BLaER1 treated with 17β-estradiol and CSF1 and Interleukin-3, amounts not matched to agents 10 nM and 100 nM (cell line): ENCODE measurements around the gene RGL4.

ENCODE experiments used
- H3K27ac ChIP-seq, 11 experiments: shearing (Covaris generic); formaldehyde crosslinking; 2 replicates each; pipeline ENCODE4 v1.8.1; 2022
- H3K27me3 ChIP-seq, 11 experiments: shearing (Covaris generic); formaldehyde crosslinking; 2 replicates each; pipeline ENCODE4 v1.8.1; 2022
- H3K36me3 ChIP-seq, 11 experiments: shearing (Covaris generic); formaldehyde crosslinking; 2 replicates each; pipeline ENCODE4 v1.8.1; 2022
- H3K4me1 ChIP-seq, 10 experiments: shearing (Covaris generic); formaldehyde crosslinking; 2 replicates each; pipeline ENCODE4 v1.8.1; 2022
- H3K4me2 ChIP-seq, 11 experiments: shearing (Covaris generic); formaldehyde crosslinking; 2 replicates each; pipeline ENCODE4 v1.8.1; 2022
- H3K4me3 ChIP-seq, 10 experiments: shearing (Covaris generic); formaldehyde crosslinking; 2 replicates each; pipeline ENCODE4 v1.8.1; 2022
- H3K9ac ChIP-seq, 11 experiments: shearing (Covaris generic); formaldehyde crosslinking; 2 replicates each; pipeline ENCODE4 v1.8.1; 2022
- H3K9me3 ChIP-seq, 11 experiments: shearing (Covaris generic); formaldehyde crosslinking; replicated peaks in 1 of 11; 2 replicates each; pipeline ENCODE4 v1.8.1; 2022
- H4K20me1 ChIP-seq, 11 experiments: shearing (Covaris generic); formaldehyde crosslinking; 2 replicates each; pipeline ENCODE4 v1.8.1; 2022
- Cebpa-rat ChIP-seq, 11 experiments: shearing (Covaris generic); IDR thresholded peaks; 2 replicates each; pipeline ENCODE4 v1.8.1; 2022

RGL4 gene

GRCh38 chr22:23695571-23696325 lies 4.9 kb downstream of the RGL4 start:
- Histone ChIP-seq H3K9me3 (no peaks in the 10 kb centered on the region), H3K9ac (peak overlapping the region in 10 of 11 experiments; percentile 51 to 84 (median 78); a peak in 20 of 22 replicates), H3K4me3 (peak overlapping the region in 8 of 10 experiments; percentile 22 to 52 (median 44); a peak in 15 of 20 replicates), H3K4me1 (peaks cover 41 to 79% (median 75%) of the 10 kb centered on the region in 10 experiments), H4K20me1 (peaks cover 0 to 59% (median 6%) of the 10 kb centered on the region in 11 experiments; a peak in 8 of 22 replicates), H3K36me3 (peaks cover 58 to 77% (median 67%) of the 10 kb centered on the region in 11 experiments), H3K4me2 (peak overlapping the region; percentile 86 to 99 (median 94)), H3K27ac (peak overlapping the region in 10 of 11 experiments; percentile 75 to 97 (median 91); a peak in 20 of 22 replicates), H3K27me3 (no peaks in the 10 kb centered on the region)
- TF ChIP-seq Cebpa-rat (IDR thresholded peaks at IDR 0.05): no peak

- Histone ChIP-seq H3K27me3 (no peaks in the 10 kb centered on the region), H3K27ac (peak overlapping the region; percentile 24 to 97 (median 88); a peak in 21 of 22 replicates), H3K4me3 (peak overlapping the region in 7 of 10 experiments; percentile 16 to 52 (median 44); a peak in 14 of 20 replicates), H3K36me3 (peaks cover 64 to 77% (median 71%) of the 10 kb centered on the region in 11 experiments), H3K4me2 (peak overlapping the region; percentile 86 to 99 (median 94)), H3K4me1 (peaks cover 41 to 76% (median 75%) of the 10 kb centered on the region in 10 experiments), H4K20me1 (peaks cover 0 to 65% (median 6%) of the 10 kb centered on the region in 11 experiments; a peak in 9 of 22 replicates), H3K9ac (peak overlapping the region; percentile 51 to 84 (median 75)), H3K9me3 (no peaks in the 10 kb centered on the region)
- TF ChIP-seq Cebpa-rat (IDR thresholded peaks at IDR 0.05): peak in 8 of 11 experiments; percentile 39 to 95 (median 73); a peak in 11 of 22 replicates
Observed at GRCh38 chr22:23696326-23696851, 5.6 kb downstream of the RGL4 start.

DNA sequence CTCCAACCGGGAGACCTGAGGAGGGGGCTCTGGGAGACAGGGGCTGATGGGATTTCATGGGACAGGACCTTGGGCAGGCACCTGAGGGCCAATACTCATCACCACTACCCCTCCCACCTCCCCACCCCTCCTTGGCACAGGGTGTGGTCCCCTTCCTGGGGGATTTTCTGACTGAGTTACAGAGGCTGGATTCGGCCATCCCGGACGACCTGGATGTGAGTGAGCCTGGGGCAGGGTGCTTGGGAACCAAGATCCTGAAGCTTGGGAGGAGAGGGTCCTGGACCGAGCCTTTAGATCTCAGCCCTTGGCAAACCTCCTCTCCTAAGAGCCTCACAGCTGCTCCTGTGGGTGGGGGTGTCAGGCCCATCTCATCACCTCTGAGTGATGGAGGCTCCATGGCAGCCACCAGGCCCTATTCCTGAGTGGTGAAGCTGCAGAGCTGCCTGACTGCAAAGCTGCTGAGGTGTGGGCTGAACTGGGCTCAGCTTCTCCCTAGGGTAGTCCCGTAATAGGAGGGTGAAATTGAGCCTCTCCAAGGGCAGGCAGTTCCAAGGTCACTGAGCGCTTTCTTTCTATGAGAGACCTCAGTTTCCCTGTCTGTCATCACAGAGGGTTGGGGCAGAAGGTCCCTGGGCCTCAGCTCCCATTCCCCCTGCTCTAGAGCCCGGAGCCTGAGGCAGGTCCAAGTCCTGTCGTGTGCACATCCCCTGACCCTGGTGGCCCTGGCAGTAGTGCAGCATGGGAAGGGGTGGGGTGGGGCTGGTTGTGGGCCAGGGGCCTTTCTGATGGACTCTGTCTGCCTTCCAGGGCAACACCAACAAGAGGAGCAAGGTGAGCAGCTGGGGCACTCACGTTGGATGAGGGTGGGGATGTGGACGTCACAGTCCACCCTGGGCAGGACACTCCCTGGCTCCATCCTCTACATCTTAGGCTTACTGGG lies 6.5 kb downstream of the RGL4 start:
- H3K36me3 ChIP-seq: peaks cover 72 to 78% (median 76%) of the 10 kb centered on the region in 11 experiments
- peak overlapping the region; percentile 86 to 99 (median 94) for H3K4me2 ChIP-seq
- peak overlapping the region; percentile 24 to 97 (median 88); a peak in 20 of 22 replicates for H3K27ac ChIP-seq
- peaks cover 41 to 69% (median 66%) of the 10 kb centered on the region in 10 experiments for H3K4me1 ChIP-seq
- no peaks in the 10 kb centered on the region for H3K9me3 ChIP-seq
- H3K4me3 ChIP-seq: peak overlapping the region in 7 of 10 experiments; percentile 16 to 52 (median 44); a peak in 11 of 20 replicates
- peaks cover 0 to 74% (median 12%) of the 10 kb centered on the region in 11 experiments; a peak in 10 of 22 replicates for H4K20me1 ChIP-seq
- no peak for TF ChIP-seq Cebpa-rat (IDR thresholded peaks at IDR 0.05)
- peak overlapping the region; percentile 49 to 84 (median 75); a peak in 21 of 22 replicates for H3K9ac ChIP-seq
- H3K27me3 ChIP-seq: no peaks in the 10 kb centered on the region

- TF ChIP-seq Cebpa-rat (IDR thresholded peaks at IDR 0.05): peak in 1 of 11 experiments; percentile 38; a peak in 1 of 22 replicates
- Histone ChIP-seq H3K27me3 (no peaks in the 10 kb centered on the region), H3K4me1 (peaks cover 41 to 61% (median 58%) of the 10 kb centered on the region in 10 experiments), H3K36me3 (peaks cover 72 to 78% (median 76%) of the 10 kb centered on the region in 11 experiments), H3K4me2 (peak overlapping the region; percentile 5 to 99 (median 94); a peak in 20 of 22 replicates), H3K4me3 (no peak overlapping the region), H3K27ac (peak overlapping the region in 8 of 11 experiments; percentile 86 to 97 (median 94); a peak in 15 of 22 replicates), H3K9me3 (no peaks in the 10 kb centered on the region), H3K9ac (peak overlapping the region in 6 of 11 experiments; percentile 4 to 84 (median 82); a peak in 6 of 22 replicates), H4K20me1 (peaks cover 0 to 82% (median 12%) of the 10 kb centered on the region in 11 experiments; a peak in 15 of 22 replicates)
Observed at GRCh38 chr22:23698094-23698493, 7.3 kb downstream of the RGL4 start.

GRCh38 chr22:23698673-23699235 lies 7.9 kb downstream of the RGL4 start:
- Histone ChIP-seq H3K9ac (peak overlapping the region in 4 of 11 experiments; percentile 12 to 84 (median 82); a peak in 2 of 22 replicates), H3K4me2 (peak overlapping the region in 10 of 11 experiments; percentile 16 to 99 (median 94); a peak in 17 of 22 replicates), H3K4me1 (peaks cover 41 to 54% (median 52%) of the 10 kb centered on the region in 10 experiments), H3K9me3 (no peaks in the 10 kb centered on the region), H4K20me1 (peaks cover 0 to 89% (median 13%) of the 10 kb centered on the region in 11 experiments; a peak in 16 of 22 replicates), H3K27me3 (no peaks in the 10 kb centered on the region), H3K36me3 (peaks cover 72 to 78% (median 76%) of the 10 kb centered on the region in 11 experiments), H3K27ac (peak overlapping the region in 8 of 11 experiments; percentile 42 to 97 (median 94); a peak in 15 of 22 replicates), H3K4me3 (no peak overlapping the region)
- no peak for TF ChIP-seq Cebpa-rat (IDR thresholded peaks at IDR 0.05)

DNA sequence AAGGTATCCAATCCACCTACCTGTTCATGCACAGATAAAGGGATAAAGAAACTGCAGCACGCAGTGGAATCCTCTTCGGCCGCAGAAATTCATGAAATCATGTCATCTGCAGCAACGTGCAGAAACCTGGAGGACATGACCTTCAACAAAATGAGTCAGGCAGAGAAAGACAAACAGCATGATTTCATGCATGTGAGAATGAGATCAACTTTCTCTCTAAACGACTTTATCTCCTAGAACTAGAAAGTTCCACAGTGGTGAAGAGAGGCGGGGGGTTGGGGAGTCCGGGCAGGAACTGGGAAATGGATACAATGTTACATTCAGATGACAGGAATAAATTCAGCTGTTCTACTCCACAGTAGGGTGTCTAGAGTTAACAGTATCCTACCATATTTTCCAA lies 9.9 kb downstream of the RGL4 start:
- no peak overlapping the region for H3K27ac ChIP-seq
- peaks cover 9 to 100% (median 28%) of the 10 kb centered on the region in 11 experiments; a peak in 18 of 22 replicates for H4K20me1 ChIP-seq
- H3K27me3 ChIP-seq: no peaks in the 10 kb centered on the region
- H3K4me2 ChIP-seq: no peak overlapping the region
- H3K9ac ChIP-seq: no peak overlapping the region
- H3K4me1 ChIP-seq: peaks cover 30 to 34% (median 32%) of the 10 kb centered on the region in 10 experiments
- no peak overlapping the region for H3K4me3 ChIP-seq
- H3K36me3 ChIP-seq: peaks cover 77 to 81% (median 79%) of the 10 kb centered on the region in 11 experiments
- no peak for TF ChIP-seq Cebpa-rat (IDR thresholded peaks at IDR 0.05)
- H3K9me3 ChIP-seq: no peaks in the 10 kb centered on the region

- Histone ChIP-seq H3K27me3 (no peaks in the 10 kb centered on the region), H3K9ac (no peak overlapping the region), H3K4me2 (no peak overlapping the region), H3K36me3 (peaks cover 99 to 100% (median 100%) of the 10 kb centered on the region in 11 experiments), H4K20me1 (peaks cover 9 to 94% (median 37%) of the 10 kb centered on the region in 11 experiments; a peak in 19 of 22 replicates), H3K9me3 (no peaks in the 10 kb centered on the region), H3K27ac (no peak overlapping the region), H3K4me3 (no peak overlapping the region), H3K4me1 (peaks cover 0 to under 1% (median 0%) of the 10 kb centered on the region in 10 experiments; a peak in 2 of 20 replicates)
- TF ChIP-seq Cebpa-rat (IDR thresholded peaks at IDR 0.05): no peak
Observed at GRCh38 chr22:23704062-23704461, 13.2 kb downstream of the RGL4 start.
